Body of pancreas (tissue), 4 donors: ENCODE data around the gene SLC23A2.

Experiments
- POLR2A ChIP-seq, 3 donors: fragments of 450-650 bp; IDR thresholded peaks; one replicate each; pipeline ENCODE4 v1.6.1; 2016; ENCODE audit warnings: antibody characterized with exemption in 3 of 3, mild to moderate bottlenecking in 2 of 3
- TF ChIP-seq, protein P1 (sequence below), 7 experiments: fragments of 450-650 bp in 4 of 7; fragments of 200-600 bp in 3 of 7; sonication (generic) in 3 of 7; IDR thresholded peaks; one replicate each; pipeline ENCODE4 v1.5.1; 2016 to 2019; ENCODE audit warnings: antibody characterized with exemption in 7 of 7

DNA sequence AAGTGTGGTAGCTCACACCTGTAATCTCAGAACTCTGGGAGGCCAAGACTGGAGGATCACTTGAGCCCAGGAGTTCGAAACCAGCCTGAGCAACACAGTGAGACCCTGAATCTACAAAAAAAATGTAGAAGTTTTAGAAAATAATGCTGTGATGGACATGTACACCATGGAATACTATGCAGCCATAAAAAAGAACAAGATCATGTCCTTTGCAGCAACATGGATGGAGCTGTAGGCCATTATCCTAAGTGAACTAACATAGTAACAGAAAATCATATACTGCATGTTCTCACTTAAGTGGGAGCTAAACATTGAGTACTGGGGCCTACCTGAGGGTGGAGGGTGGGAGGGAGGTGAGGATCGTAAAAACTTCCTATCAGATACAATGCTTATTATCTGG lies 168.8 kb downstream of the SLC23A2 start:
- TF ChIP-seq, protein P1, sequence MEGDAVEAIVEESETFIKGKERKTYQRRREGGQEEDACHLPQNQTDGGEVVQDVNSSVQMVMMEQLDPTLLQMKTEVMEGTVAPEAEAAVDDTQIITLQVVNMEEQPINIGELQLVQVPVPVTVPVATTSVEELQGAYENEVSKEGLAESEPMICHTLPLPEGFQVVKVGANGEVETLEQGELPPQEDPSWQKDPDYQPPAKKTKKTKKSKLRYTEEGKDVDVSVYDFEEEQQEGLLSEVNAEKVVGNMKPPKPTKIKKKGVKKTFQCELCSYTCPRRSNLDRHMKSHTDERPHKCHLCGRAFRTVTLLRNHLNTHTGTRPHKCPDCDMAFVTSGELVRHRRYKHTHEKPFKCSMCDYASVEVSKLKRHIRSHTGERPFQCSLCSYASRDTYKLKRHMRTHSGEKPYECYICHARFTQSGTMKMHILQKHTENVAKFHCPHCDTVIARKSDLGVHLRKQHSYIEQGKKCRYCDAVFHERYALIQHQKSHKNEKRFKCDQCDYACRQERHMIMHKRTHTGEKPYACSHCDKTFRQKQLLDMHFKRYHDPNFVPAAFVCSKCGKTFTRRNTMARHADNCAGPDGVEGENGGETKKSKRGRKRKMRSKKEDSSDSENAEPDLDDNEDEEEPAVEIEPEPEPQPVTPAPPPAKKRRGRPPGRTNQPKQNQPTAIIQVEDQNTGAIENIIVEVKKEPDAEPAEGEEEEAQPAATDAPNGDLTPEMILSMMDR (IDR thresholded peaks at IDR 0.05) = no peak
- TF ChIP-seq POLR2A (IDR thresholded peaks at IDR 0.05) = no peak
